ENCODE measurements around the gene PANX2. TPM values are rescaled to one million over a fixed set of nuclear protein-coding genes. Genes with fewer than 3 reads are reported as not detected.
A peak's percentile ranks its signal among the peaks of the same experiment; 100 is the strongest.

The PANX2 gene
- total RNA-seq, 1 experiment from 2014 or later = 2.6 TPM

DNA sequence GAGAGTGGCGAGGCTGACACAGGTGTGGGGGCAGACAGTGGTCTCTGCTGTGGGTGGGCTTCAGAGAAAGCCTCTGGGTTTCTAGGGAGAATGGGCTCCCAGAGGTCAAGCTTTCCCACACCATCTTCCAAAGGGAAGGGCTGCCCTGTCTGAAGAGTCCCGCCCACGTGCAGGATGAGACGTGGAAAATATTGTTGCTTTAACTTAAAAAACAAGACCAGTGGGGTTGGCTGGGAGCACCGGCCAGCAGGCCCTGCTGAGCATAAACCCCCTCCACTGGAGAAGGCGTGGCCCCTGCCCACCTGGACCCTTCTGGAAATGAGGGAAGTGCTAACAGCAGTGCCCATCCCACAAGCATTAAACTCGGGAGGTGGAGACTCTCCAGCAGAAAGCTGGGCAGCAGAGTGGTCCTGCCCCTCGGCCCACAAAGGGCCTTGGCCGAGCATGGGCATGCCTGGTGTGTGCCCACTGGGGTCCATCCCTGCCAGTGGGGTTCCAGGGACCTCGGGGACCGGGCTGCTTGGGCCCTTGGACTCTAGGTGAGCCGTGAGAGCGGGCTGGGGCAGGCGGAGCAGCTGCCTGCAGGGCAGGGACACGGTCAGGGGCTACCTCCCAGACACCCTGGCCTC lies 45.6 kb downstream of the PANX2 start:
- no peak for DNase-seq
- Histone ChIP-seq H3K4me3 (ENCODE audit: insufficient read depth, low read depth, low read length) (no peak overlapping the region), H3K36me3 (replicated peaks; ENCODE audit: control insufficient read depth, insufficient read depth, low read length) (peaks cover 16% of the 10 kb centered on the region), H3K27me3 (ENCODE audit: control insufficient read depth, insufficient read depth, low read length) (no peaks in the 10 kb centered on the region)

DNA sequence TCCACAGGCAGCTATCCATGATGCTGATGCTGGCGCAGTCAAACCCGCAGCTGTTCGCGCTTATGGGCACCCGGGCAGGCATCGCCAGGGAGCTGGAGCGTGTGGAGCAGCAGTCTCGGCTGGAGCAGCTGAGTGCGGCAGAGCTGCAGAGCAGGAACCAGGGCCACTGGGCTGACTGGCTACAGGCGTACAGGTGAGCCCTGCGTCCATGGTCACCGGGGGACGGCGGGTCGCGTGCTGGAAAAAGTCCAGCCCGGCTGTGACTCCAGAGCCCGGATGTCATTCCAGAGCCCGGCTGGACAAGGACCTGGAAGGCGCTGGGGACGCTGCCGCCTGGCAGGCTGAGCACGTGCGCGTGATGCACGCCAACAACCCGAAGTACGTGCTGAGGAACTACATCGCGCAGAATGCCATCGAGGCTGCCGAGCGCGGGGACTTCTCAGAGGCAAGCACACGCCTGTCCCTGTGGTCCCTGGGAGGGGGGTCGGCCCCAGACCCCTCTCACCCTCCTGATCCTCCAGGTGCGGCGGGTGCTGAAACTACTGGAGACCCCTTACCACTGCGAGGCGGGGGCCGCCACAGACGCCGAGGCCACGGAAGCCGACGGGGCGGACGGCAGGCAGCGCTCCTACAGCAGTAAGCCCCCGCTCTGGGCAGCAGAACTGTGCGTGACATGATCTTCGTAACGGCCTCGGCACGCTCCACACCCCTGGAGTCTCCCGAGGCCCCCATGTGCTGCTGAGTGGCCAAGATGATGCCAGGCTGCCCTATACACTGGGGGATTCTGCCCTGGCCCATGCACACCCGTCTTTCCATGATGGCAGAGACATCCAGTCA lies 46.4 kb downstream of the PANX2 start:
- Histone ChIP-seq H3K27me3 (ENCODE audit: control insufficient read depth, insufficient read depth, low read length) (no peaks in the 10 kb centered on the region), H3K36me3 (replicated peaks; ENCODE audit: control insufficient read depth, insufficient read depth, low read length) (peaks cover 16% of the 10 kb centered on the region), H3K4me3 (ENCODE audit: insufficient read depth, low read depth, low read length) (no peak overlapping the region)
- DNase-seq = peak; percentile 57

- no peaks in the 10 kb centered on the region for H3K27me3 ChIP-seq (ENCODE audit: control insufficient read depth, insufficient read depth, low read length)
- DNase-seq = peak; percentile 63
- H3K4me3 ChIP-seq (ENCODE audit: insufficient read depth, low read depth, low read length) = no peak overlapping the region
- peaks cover 13% of the 10 kb centered on the region for H3K36me3 ChIP-seq (replicated peaks; ENCODE audit: control insufficient read depth, insufficient read depth, low read length)
Observed at GRCh38 chr22:50217543-50218152, 47.1 kb downstream of the PANX2 start.

DNA sequence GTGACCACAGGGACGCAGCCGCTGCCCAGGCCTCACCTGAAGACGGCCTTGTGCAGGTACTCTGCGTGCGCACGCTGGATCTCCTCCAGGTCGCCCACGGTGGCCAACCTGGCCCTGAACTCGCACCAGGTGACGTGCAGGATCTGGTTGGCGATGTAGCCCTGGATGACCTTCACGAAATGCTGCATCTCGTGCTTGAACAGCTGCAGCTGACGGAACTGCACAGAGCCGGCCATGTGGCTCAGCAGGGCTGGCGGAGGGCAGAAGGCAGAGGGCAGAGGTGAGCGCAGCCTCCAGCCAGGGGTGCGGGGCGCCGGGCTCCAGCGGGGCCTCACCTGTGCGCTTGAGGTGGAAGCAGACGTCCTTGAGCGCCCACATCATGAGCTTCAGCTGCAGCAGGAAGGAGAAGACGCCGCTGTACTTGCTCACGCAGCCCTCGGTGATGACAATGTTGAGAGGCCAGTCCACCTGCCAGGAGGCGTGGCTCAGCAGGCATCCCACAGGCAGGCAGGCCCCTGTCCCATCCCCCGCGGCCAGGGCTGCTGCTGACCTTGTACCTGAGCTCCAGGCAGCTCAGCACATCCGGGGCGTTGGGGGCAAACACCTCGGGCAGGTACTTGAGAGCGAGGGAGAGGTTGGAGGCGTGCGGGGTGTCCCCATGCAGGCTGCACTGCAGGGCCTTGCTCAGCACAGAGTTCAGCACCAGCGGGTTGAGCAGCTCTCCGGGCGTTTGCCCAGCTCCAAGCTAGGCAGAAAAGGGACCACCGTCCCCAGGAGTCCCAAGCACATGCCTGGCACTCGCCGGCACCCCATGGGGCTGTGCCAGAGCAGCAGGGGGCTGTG lies 47.8 kb downstream of the PANX2 start:
- peaks cover 13% of the 10 kb centered on the region for H3K36me3 ChIP-seq (replicated peaks; ENCODE audit: control insufficient read depth, insufficient read depth, low read length)
- peak; percentile 76 for DNase-seq
- no peaks in the 10 kb centered on the region for H3K27me3 ChIP-seq (ENCODE audit: control insufficient read depth, insufficient read depth, low read length)
- no peak overlapping the region for H3K4me3 ChIP-seq (ENCODE audit: insufficient read depth, low read depth, low read length)

- Histone ChIP-seq H3K36me3 (replicated peaks; ENCODE audit: control insufficient read depth, insufficient read depth, low read length) (peaks cover 13% of the 10 kb centered on the region), H3K27me3 (ENCODE audit: control insufficient read depth, insufficient read depth, low read length) (no peaks in the 10 kb centered on the region), H3K4me3 (ENCODE audit: insufficient read depth, low read depth, low read length) (no peak overlapping the region)
- peak; percentile 96 for DNase-seq
Observed at GRCh38 chr22:50218996-50219727, 48.6 kb downstream of the PANX2 start.

GRCh38 chr22:50219800-50220602 lies 49.5 kb downstream of the PANX2 start:
- H3K36me3 ChIP-seq (replicated peaks; ENCODE audit: control insufficient read depth, insufficient read depth, low read length) = peaks cover 13% of the 10 kb centered on the region
- H3K4me3 ChIP-seq (ENCODE audit: insufficient read depth, low read depth, low read length) = no peak overlapping the region
- peak; percentile 59 for DNase-seq
- no peaks in the 10 kb centered on the region for H3K27me3 ChIP-seq (ENCODE audit: control insufficient read depth, insufficient read depth, low read length)

GRCh38 chr22:50220603-50221409 lies 50.3 kb downstream of the PANX2 start:
- H3K36me3 ChIP-seq (replicated peaks; ENCODE audit: control insufficient read depth, insufficient read depth, low read length) = peaks cover 14% of the 10 kb centered on the region
- peak; percentile 56 for DNase-seq
- no peaks in the 10 kb centered on the region for H3K27me3 ChIP-seq (ENCODE audit: control insufficient read depth, insufficient read depth, low read length)
- no peak overlapping the region for H3K4me3 ChIP-seq (ENCODE audit: insufficient read depth, low read depth, low read length)

GRCh38 chr22:50221410-50222300 lies 51.1 kb downstream of the PANX2 start:
- Histone ChIP-seq H3K36me3 (replicated peaks; ENCODE audit: control insufficient read depth, insufficient read depth, low read length) (peaks cover 7% of the 10 kb centered on the region), H3K27me3 (ENCODE audit: control insufficient read depth, insufficient read depth, low read length) (no peaks in the 10 kb centered on the region), H3K4me3 (ENCODE audit: insufficient read depth, low read depth, low read length) (no peak overlapping the region)
- peak; percentile 82 for DNase-seq

GRCh38 chr22:50222508-50222907 lies 52.0 kb downstream of the PANX2 start:
- H3K36me3 ChIP-seq (replicated peaks; ENCODE audit: control insufficient read depth, insufficient read depth, low read length) = peaks cover 7% of the 10 kb centered on the region
- DNase-seq = no peak
- no peaks in the 10 kb centered on the region for H3K27me3 ChIP-seq (ENCODE audit: control insufficient read depth, insufficient read depth, low read length)
- H3K4me3 ChIP-seq (ENCODE audit: insufficient read depth, low read depth, low read length) = no peak overlapping the region

GRCh38 chr22:50224071-50224470 lies 53.5 kb downstream of the PANX2 start:
- Histone ChIP-seq H3K36me3 (replicated peaks; ENCODE audit: control insufficient read depth, insufficient read depth, low read length) (peaks cover 1% of the 10 kb centered on the region), H3K4me3 (ENCODE audit: insufficient read depth, low read depth, low read length) (no peak overlapping the region), H3K27me3 (ENCODE audit: control insufficient read depth, insufficient read depth, low read length) (no peaks in the 10 kb centered on the region)
- DNase-seq = no peak

GRCh38 chr22:50225200-50225969 lies 54.9 kb downstream of the PANX2 start:
- Histone ChIP-seq H3K27me3 (ENCODE audit: control insufficient read depth, insufficient read depth, low read length) (no peaks in the 10 kb centered on the region), H3K4me3 (ENCODE audit: insufficient read depth, low read depth, low read length) (no peak overlapping the region), H3K36me3 (replicated peaks; ENCODE audit: control insufficient read depth, insufficient read depth, low read length) (peaks cover 1% of the 10 kb centered on the region)
- no peak for DNase-seq

All from H7 (cell line).